Measurements from ENCODE around the gene TUBA3C. TPM values are rescaled to one million over a fixed set of nuclear protein-coding genes. Genes with fewer than 3 reads are reported as not detected.
A peak's percentile ranks its signal among the peaks of the same experiment; 100 is the strongest.

Gene TUBA3C
- total RNA-seq, 1 experiment from 2014 or later, result not detected

DNA sequence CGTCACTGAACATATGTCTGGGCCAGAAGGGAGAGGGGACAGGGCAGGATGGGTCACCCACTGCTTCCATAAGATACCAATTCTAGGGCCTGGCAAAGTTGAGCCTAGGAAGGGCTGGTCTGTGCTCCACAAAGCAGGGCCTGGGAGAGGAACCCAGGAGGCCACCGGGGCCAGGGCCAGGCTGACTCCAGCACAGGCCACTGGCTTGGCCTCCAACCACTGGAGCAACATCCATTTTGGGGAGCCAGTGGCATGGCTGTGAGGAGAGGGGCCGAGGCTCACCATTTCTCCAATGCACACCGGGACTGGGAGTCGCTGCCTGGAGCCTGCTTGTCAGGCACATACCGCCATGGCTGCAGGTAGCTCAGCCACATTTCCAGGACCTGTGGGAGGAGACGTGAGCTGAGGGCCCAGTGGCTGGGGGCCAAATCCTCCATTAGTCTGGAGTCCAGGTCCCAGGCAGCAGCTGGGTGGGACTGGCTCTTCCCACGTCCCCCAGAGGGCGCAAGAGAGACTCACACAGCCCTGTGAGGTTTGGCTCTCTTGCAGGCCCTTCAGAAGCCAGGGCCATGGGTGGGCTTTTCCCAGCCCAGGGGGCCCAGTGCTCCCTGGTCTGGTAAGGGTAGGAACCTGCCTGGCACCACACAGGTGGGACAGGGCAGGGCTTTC lies 27.7 kb downstream of the TUBA3C start:
- intact Hi-C loops (cut with micrococcal nuclease; ENCODE audit: unreplicated experiment), result loop anchor here (10.0 kb wide), 1 partner anchor 431 kb away; no protein-coding TSS in a partner anchor
- H3K36me3 ChIP-seq (ENCODE audit: control insufficient read depth, insufficient read depth, low read length), result no peaks in the 10 kb centered on the region
- no peaks in the 10 kb centered on the region for H3K4me1 Mint-ChIP-seq (ENCODE audit: low read depth, unreplicated experiment)
- peaks cover 15% of the 10 kb centered on the region for H3K9me3 Mint-ChIP-seq (ENCODE audit: unreplicated experiment)
- CTCF ChIA-PET, result interaction anchor here (0.6 kb wide), 1 partner anchor 447 kb away, joined by 3 read pairs; no protein-coding TSS in a partner anchor
- no peaks in the 10 kb centered on the region for H3K27me3 ChIP-seq (replicated peaks; ENCODE audit: control insufficient read depth, insufficient read depth, low read length)
- no peak overlapping the region for H3K27ac Mint-ChIP-seq (ENCODE audit: unreplicated experiment)
- POLR2A ChIA-PET, result no interaction called here
- BruUV-seq (replicated peaks), result no TSS peak
- TF ChIP-seq CTCF (IDR thresholded peaks at IDR 0.05; ENCODE audit: insufficient read depth in 1 of 2, low read depth in 1 of 2, low read length in 1 of 2, severe bottlenecking in 1 of 2, unreplicated experiment in 1 of 2), result peak in 1 of 2 experiments; percentile 16
- no peak overlapping the region for H3K4me3 Mint-ChIP-seq (ENCODE audit: unreplicated experiment)
- no peaks in the 10 kb centered on the region for H3K4me1 ChIP-seq
- DNase-seq, result no peak
- H3K4me3 ChIP-seq (ENCODE audit: low read depth, low read length), result no peak overlapping the region
- peaks cover under 1% of the 10 kb centered on the region; the same call in 1 of the 2 replicates for H3K9me3 ChIP-seq
- H3K27me3 Mint-ChIP-seq (ENCODE audit: insufficient read depth, unreplicated experiment), result no peaks in the 10 kb centered on the region
- H3K36me3 Mint-ChIP-seq (ENCODE audit: insufficient read depth, unreplicated experiment), result no peaks in the 10 kb centered on the region

DNA sequence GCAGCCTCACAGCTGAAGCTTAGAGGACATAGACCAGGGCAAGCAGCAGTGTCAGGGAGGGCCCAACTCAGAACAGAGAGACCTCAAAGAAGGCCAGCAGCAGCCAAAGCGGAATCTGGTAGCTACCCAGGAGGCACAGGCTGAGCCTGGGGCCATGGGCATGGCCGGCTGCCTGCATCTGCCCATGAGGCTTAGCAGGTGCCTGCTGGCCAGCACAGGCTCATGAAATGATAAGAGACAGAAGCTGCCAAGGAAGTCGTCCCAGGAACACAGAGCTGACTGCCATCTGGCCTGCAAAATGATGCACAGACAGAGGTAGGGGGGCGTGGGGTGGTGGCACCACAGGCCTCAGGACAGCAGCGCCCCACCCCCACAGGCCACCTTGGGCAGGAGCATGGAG lies 29.2 kb downstream of the TUBA3C start:
- H3K36me3 Mint-ChIP-seq (ENCODE audit: insufficient read depth, unreplicated experiment), result no peaks in the 10 kb centered on the region
- no peak for TF ChIP-seq CTCF (IDR thresholded peaks at IDR 0.05; ENCODE audit: insufficient read depth in 1 of 2, low read depth in 1 of 2, low read length in 1 of 2, severe bottlenecking in 1 of 2, unreplicated experiment in 1 of 2)

DNA sequence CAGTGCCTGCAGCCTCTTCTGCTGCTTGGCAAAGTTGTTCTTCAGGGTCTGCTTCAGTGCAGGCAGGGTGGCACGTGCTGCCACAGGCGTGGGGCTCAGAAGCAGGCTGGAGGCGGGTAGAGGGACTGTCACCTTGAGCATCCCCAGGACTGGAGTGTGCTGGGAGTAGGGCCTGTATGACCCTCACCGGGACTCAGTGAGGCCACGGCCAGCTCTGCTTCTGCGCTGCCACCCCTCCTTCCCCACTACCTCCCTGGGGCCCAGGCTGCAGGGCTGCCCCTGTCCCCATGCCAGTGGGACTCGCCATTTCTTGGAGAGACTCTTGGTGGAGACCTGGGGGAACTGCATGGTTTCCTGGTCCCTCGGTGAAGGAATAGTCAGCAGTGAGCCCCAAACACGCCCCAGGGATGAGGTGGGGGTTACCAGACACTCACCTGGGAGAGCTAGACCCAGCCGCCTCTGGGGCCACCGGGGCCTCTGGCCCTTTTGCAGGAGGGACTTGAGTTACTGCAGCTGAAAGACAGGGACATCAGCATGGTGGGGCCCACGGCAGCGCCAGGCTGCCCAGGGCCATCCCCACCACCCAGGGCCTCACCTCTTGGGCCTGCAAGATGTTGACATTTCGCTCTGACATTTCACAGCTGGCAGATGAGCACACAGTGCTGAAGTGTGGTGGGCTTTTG lies 29.9 kb downstream of the TUBA3C start:
- H3K4me1 ChIP-seq, result no peaks in the 10 kb centered on the region
- no peaks in the 10 kb centered on the region for H3K36me3 ChIP-seq (ENCODE audit: control insufficient read depth, insufficient read depth, low read length)
- Mint-ChIP-seq H3K27me3 (ENCODE audit: insufficient read depth, unreplicated experiment) (no peaks in the 10 kb centered on the region), H3K4me3 (ENCODE audit: unreplicated experiment) (no peak overlapping the region), H3K36me3 (ENCODE audit: insufficient read depth, unreplicated experiment) (no peaks in the 10 kb centered on the region), H3K4me1 (ENCODE audit: low read depth, unreplicated experiment) (no peaks in the 10 kb centered on the region), H3K9me3 (ENCODE audit: unreplicated experiment) (peaks cover 21% of the 10 kb centered on the region), H3K27ac (ENCODE audit: unreplicated experiment) (no peak overlapping the region)
- no TSS peak for BruUV-seq (replicated peaks)
- TF ChIP-seq CTCF (IDR thresholded peaks at IDR 0.05; ENCODE audit: insufficient read depth in 1 of 2, low read depth in 1 of 2, low read length in 1 of 2, severe bottlenecking in 1 of 2, unreplicated experiment in 1 of 2), result no peak
- H3K4me3 ChIP-seq (ENCODE audit: low read depth, low read length), result no peak overlapping the region
- ChIA-PET POLR2A (no interaction called here), CTCF (no interaction called here)
- H3K9me3 ChIP-seq, result peaks cover 4% of the 10 kb centered on the region; the same call in 1 of the 2 replicates
- no peak for DNase-seq
- no peaks in the 10 kb centered on the region for H3K27me3 ChIP-seq (replicated peaks; ENCODE audit: control insufficient read depth, insufficient read depth, low read length)
- intact Hi-C loops (cut with micrococcal nuclease; ENCODE audit: unreplicated experiment), result loop anchor here (10.0 kb wide), 1 partner anchor 433 kb away; no protein-coding TSS in a partner anchor

More for the DNA sequence above, 29.2 kb downstream of the TUBA3C start:
- intact Hi-C loops (cut with micrococcal nuclease; ENCODE audit: unreplicated experiment), result loop anchor here (10.0 kb wide), 1 partner anchor 432 kb away; no protein-coding TSS in a partner anchor
- no peak for DNase-seq
- Mint-ChIP-seq H3K4me1 (ENCODE audit: low read depth, unreplicated experiment) (no peaks in the 10 kb centered on the region), H3K4me3 (ENCODE audit: unreplicated experiment) (no peak overlapping the region), H3K27me3 (ENCODE audit: insufficient read depth, unreplicated experiment) (no peaks in the 10 kb centered on the region), H3K27ac (ENCODE audit: unreplicated experiment) (no peak overlapping the region), H3K9me3 (ENCODE audit: unreplicated experiment) (peaks cover 16% of the 10 kb centered on the region)
- Histone ChIP-seq H3K4me3 (ENCODE audit: low read depth, low read length) (no peak overlapping the region), H3K9me3 (peaks cover 4% of the 10 kb centered on the region; the same call in 1 of the 2 replicates), H3K27me3 (replicated peaks; ENCODE audit: control insufficient read depth, insufficient read depth, low read length) (no peaks in the 10 kb centered on the region), H3K4me1 (no peaks in the 10 kb centered on the region), H3K36me3 (ENCODE audit: control insufficient read depth, insufficient read depth, low read length) (no peaks in the 10 kb centered on the region)
- BruUV-seq (replicated peaks), result no TSS peak
- ChIA-PET POLR2A (no interaction called here), CTCF (no interaction called here)
